ENCODE results near the gene ANKRD33B.

The ANKRD33B gene

GRCh38 chr5:10611290-10611689 lies 47.4 kb downstream of the ANKRD33B start:
- Histone ChIP-seq H3K4me1 (ENCODE audit: control insufficient read depth, insufficient read depth, low read length) (peaks cover 8% of the 10 kb centered on the region), H3K9ac (ENCODE audit: low read length) (no peak overlapping the region), H3K27me3 (ENCODE audit: control insufficient read depth, insufficient read depth, low read length) (no peaks in the 10 kb centered on the region), H3K4me3 (ENCODE audit: low read length) (no peak overlapping the region), H3K27ac (ENCODE audit: low read depth, low read length) (no peak overlapping the region), H3K36me3 (ENCODE audit: control insufficient read depth, insufficient read depth, low read length) (no peaks in the 10 kb centered on the region)

GRCh38 chr5:10612251-10612650 lies 48.4 kb downstream of the ANKRD33B start:
- Histone ChIP-seq H3K4me1 (ENCODE audit: control insufficient read depth, insufficient read depth, low read length) (peaks cover 6% of the 10 kb centered on the region), H3K9ac (ENCODE audit: low read length) (no peak overlapping the region), H3K4me3 (ENCODE audit: low read length) (no peak overlapping the region), H3K27ac (ENCODE audit: low read depth, low read length) (no peak overlapping the region), H3K27me3 (ENCODE audit: control insufficient read depth, insufficient read depth, low read length) (no peaks in the 10 kb centered on the region), H3K36me3 (ENCODE audit: control insufficient read depth, insufficient read depth, low read length) (no peaks in the 10 kb centered on the region)

DNA sequence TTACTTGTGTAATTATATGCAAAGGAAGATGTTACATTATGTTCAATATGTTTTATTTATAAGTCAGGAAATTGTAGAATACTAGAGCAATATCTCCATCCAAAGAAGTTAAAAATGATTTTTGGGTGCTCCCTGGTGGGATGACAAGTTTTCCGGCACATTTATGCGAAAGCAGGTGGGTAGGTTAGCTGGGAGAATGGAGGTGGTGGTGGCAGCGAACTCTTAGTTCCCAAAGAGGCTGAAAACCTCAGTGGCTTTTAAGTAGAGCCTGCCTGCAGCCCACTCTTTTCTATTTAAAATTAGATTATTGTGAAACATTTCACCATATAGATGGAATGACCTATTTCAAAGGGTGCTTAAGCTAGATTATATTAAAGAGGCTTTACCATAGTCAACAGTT lies 51.8 kb downstream of the ANKRD33B start:
- Histone ChIP-seq H3K27ac (ENCODE audit: low read depth, low read length) (no peak overlapping the region), H3K27me3 (ENCODE audit: control insufficient read depth, insufficient read depth, low read length) (no peaks in the 10 kb centered on the region), H3K36me3 (ENCODE audit: control insufficient read depth, insufficient read depth, low read length) (no peaks in the 10 kb centered on the region), H3K4me3 (ENCODE audit: low read length) (no peak overlapping the region), H3K9ac (ENCODE audit: low read length) (no peak overlapping the region), H3K4me1 (ENCODE audit: control insufficient read depth, insufficient read depth, low read length) (no peaks in the 10 kb centered on the region)

- H3K36me3 ChIP-seq (ENCODE audit: control insufficient read depth, insufficient read depth, low read length): no peaks in the 10 kb centered on the region
- no peaks in the 10 kb centered on the region for H3K27me3 ChIP-seq (ENCODE audit: control insufficient read depth, insufficient read depth, low read length)
- no peak overlapping the region for H3K9ac ChIP-seq (ENCODE audit: low read length)
- no peak overlapping the region for H3K4me3 ChIP-seq (ENCODE audit: low read length)
- H3K27ac ChIP-seq (ENCODE audit: low read depth, low read length): no peak overlapping the region
- no peaks in the 10 kb centered on the region for H3K4me1 ChIP-seq (ENCODE audit: control insufficient read depth, insufficient read depth, low read length)
These were observed 53.2 kb downstream of the ANKRD33B start for GRCh38 chr5:10617103-10617502.

GRCh38 chr5:10618311-10618710 lies 54.4 kb downstream of the ANKRD33B start:
- H3K9ac ChIP-seq (ENCODE audit: low read length): no peak overlapping the region
- no peak overlapping the region for H3K27ac ChIP-seq (ENCODE audit: low read depth, low read length)
- no peak overlapping the region for H3K4me3 ChIP-seq (ENCODE audit: low read length)
- no peaks in the 10 kb centered on the region for H3K36me3 ChIP-seq (ENCODE audit: control insufficient read depth, insufficient read depth, low read length)
- H3K4me1 ChIP-seq (ENCODE audit: control insufficient read depth, insufficient read depth, low read length): no peaks in the 10 kb centered on the region
- H3K27me3 ChIP-seq (ENCODE audit: control insufficient read depth, insufficient read depth, low read length): no peaks in the 10 kb centered on the region

DNA sequence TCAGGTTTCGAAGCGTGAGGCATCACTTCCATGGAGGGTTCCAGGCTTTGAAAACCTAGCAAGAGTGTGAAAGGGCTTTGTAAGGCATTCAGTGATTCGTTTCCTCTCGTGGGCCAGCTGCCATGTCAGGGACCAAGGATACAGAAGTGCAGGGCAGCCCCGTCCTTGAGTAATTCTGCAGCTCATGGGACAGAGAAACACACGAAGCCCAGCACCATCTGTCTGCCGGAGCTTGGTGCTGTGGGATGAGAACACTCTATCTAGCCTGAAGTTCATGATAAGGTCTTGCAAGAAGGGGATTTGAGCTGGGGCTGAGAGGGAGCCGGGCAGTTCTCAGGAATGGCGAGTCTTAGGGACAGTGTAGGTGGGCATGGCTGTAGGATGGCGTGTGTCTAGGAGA lies 55.8 kb downstream of the ANKRD33B start:
- H3K36me3 ChIP-seq (ENCODE audit: control insufficient read depth, insufficient read depth, low read length): no peaks in the 10 kb centered on the region
- no peak overlapping the region for H3K27ac ChIP-seq (ENCODE audit: low read depth, low read length)
- no peaks in the 10 kb centered on the region for H3K27me3 ChIP-seq (ENCODE audit: control insufficient read depth, insufficient read depth, low read length)
- no peaks in the 10 kb centered on the region for H3K4me1 ChIP-seq (ENCODE audit: control insufficient read depth, insufficient read depth, low read length)
- no peak overlapping the region for H3K4me3 ChIP-seq (ENCODE audit: low read length)
- no peak overlapping the region for H3K9ac ChIP-seq (ENCODE audit: low read length)

GRCh38 chr5:10620346-10620745 lies 56.5 kb downstream of the ANKRD33B start:
- H3K4me3 ChIP-seq (ENCODE audit: low read length): no peak overlapping the region
- no peaks in the 10 kb centered on the region for H3K27me3 ChIP-seq (ENCODE audit: control insufficient read depth, insufficient read depth, low read length)
- no peak overlapping the region for H3K9ac ChIP-seq (ENCODE audit: low read length)
- H3K4me1 ChIP-seq (ENCODE audit: control insufficient read depth, insufficient read depth, low read length): no peaks in the 10 kb centered on the region
- no peaks in the 10 kb centered on the region for H3K36me3 ChIP-seq (ENCODE audit: control insufficient read depth, insufficient read depth, low read length)
- H3K27ac ChIP-seq (ENCODE audit: low read depth, low read length): no peak overlapping the region

GRCh38 chr5:10621832-10622231 lies 58.0 kb downstream of the ANKRD33B start:
- no peaks in the 10 kb centered on the region for H3K4me1 ChIP-seq (ENCODE audit: control insufficient read depth, insufficient read depth, low read length)
- H3K27ac ChIP-seq (ENCODE audit: low read depth, low read length): no peak overlapping the region
- H3K9ac ChIP-seq (ENCODE audit: low read length): no peak overlapping the region
- no peaks in the 10 kb centered on the region for H3K27me3 ChIP-seq (ENCODE audit: control insufficient read depth, insufficient read depth, low read length)
- H3K4me3 ChIP-seq (ENCODE audit: low read length): no peak overlapping the region
- no peaks in the 10 kb centered on the region for H3K36me3 ChIP-seq (ENCODE audit: control insufficient read depth, insufficient read depth, low read length)

DNA sequence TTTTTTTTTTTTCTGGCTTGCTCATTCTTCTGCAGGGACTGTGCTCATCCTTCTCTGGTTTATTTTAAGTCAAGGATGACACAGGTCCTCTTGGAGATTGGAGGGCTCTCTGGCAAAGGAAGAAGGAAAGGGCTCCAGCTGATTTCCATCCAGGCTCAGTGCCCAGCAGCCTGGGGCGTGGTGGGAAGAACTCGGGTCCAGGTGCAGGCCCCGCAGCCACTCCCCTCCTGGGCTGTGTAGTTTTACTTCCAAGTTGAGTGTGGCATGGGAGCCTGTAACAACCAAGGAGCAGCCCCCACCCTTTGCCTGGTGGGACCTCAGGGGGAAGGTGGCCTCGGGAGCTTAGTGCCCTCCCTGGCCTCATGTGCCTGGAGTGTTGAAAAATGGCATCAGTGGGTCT lies 58.9 kb downstream of the ANKRD33B start:
- Histone ChIP-seq H3K4me3 (ENCODE audit: low read length) (no peak overlapping the region), H3K4me1 (ENCODE audit: control insufficient read depth, insufficient read depth, low read length) (peaks cover 3% of the 10 kb centered on the region), H3K27me3 (ENCODE audit: control insufficient read depth, insufficient read depth, low read length) (no peaks in the 10 kb centered on the region), H3K36me3 (ENCODE audit: control insufficient read depth, insufficient read depth, low read length) (no peaks in the 10 kb centered on the region), H3K27ac (ENCODE audit: low read depth, low read length) (no peak overlapping the region), H3K9ac (ENCODE audit: low read length) (no peak overlapping the region)

GRCh38 chr5:10623305-10623910 lies 59.5 kb downstream of the ANKRD33B start:
- H3K36me3 ChIP-seq (ENCODE audit: control insufficient read depth, insufficient read depth, low read length): no peaks in the 10 kb centered on the region
- peaks cover 3% of the 10 kb centered on the region for H3K4me1 ChIP-seq (ENCODE audit: control insufficient read depth, insufficient read depth, low read length)
- H3K4me3 ChIP-seq (ENCODE audit: low read length): no peak overlapping the region
- H3K9ac ChIP-seq (ENCODE audit: low read length): no peak overlapping the region
- H3K27ac ChIP-seq (ENCODE audit: low read depth, low read length): no peak overlapping the region
- H3K27me3 ChIP-seq (ENCODE audit: control insufficient read depth, insufficient read depth, low read length): no peaks in the 10 kb centered on the region

DNA sequence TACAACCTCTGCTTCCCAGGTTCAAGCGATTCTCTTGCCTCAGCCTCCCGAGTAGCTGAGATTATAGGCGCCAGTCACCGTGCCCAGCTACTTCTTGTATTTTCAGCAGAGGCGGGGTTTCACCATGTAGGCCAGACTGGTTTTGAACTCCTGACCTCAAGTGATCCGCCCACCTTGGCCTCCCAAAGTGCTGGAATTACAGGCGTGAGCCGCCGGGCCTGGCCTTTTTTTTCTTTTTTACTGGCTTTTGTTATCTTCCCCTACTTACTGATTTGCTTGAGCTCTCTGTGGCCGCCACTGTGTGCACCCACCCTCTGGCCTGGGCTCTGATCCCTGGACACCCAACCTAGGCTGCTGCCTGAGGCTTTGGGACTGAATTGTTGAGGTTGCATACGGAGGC lies 60.3 kb downstream of the ANKRD33B start:
- H3K9ac ChIP-seq (ENCODE audit: low read length): no peak overlapping the region
- H3K4me1 ChIP-seq (ENCODE audit: control insufficient read depth, insufficient read depth, low read length): peaks cover 3% of the 10 kb centered on the region
- no peak overlapping the region for H3K4me3 ChIP-seq (ENCODE audit: low read length)
- H3K27ac ChIP-seq (ENCODE audit: low read depth, low read length): no peak overlapping the region
- no peaks in the 10 kb centered on the region for H3K36me3 ChIP-seq (ENCODE audit: control insufficient read depth, insufficient read depth, low read length)
- H3K27me3 ChIP-seq (ENCODE audit: control insufficient read depth, insufficient read depth, low read length): no peaks in the 10 kb centered on the region

- Histone ChIP-seq H3K36me3 (ENCODE audit: control insufficient read depth, insufficient read depth, low read length) (no peaks in the 10 kb centered on the region), H3K4me3 (ENCODE audit: low read length) (no peak overlapping the region), H3K27me3 (ENCODE audit: control insufficient read depth, insufficient read depth, low read length) (no peaks in the 10 kb centered on the region), H3K4me1 (ENCODE audit: control insufficient read depth, insufficient read depth, low read length) (peaks cover 3% of the 10 kb centered on the region), H3K9ac (ENCODE audit: low read length) (no peak overlapping the region), H3K27ac (ENCODE audit: low read depth, low read length) (no peak overlapping the region)
These were observed 60.8 kb downstream of the ANKRD33B start for GRCh38 chr5:10624679-10625078.

- H3K4me3 ChIP-seq (ENCODE audit: low read length): no peak overlapping the region
- peaks cover 3% of the 10 kb centered on the region for H3K4me1 ChIP-seq (ENCODE audit: control insufficient read depth, insufficient read depth, low read length)
- no peaks in the 10 kb centered on the region for H3K36me3 ChIP-seq (ENCODE audit: control insufficient read depth, insufficient read depth, low read length)
- H3K9ac ChIP-seq (ENCODE audit: low read length): no peak overlapping the region
- no peak overlapping the region for H3K27ac ChIP-seq (ENCODE audit: low read depth, low read length)
- H3K27me3 ChIP-seq (ENCODE audit: control insufficient read depth, insufficient read depth, low read length): no peaks in the 10 kb centered on the region
These were observed 62.0 kb downstream of the ANKRD33B start for GRCh38 chr5:10625700-10626472.

All from rectal smooth muscle tissue (tissue), 1 donor.